Ovary (tissue), 3 donors: ENCODE measurements around the gene ATRNL1.

Experiments used
- CTCF ChIP-seq, 3 donors: fragments of 450-650 bp in 2 of 3; fragments of 200-600 bp in 1 of 3; IDR thresholded peaks; one replicate each; pipeline versions ENCODE4 v1.5.1 to v1.8.0; 2016 to 2022; ENCODE audit warnings: antibody characterized with exemption in 3 of 3, mild to moderate bottlenecking in 1 of 3
- EP300 ChIP-seq: sonication (generic); formaldehyde crosslinking; IDR thresholded peaks from one replicate; pipeline ENCODE4 v1.6.1; 2017; ENCODE audit warnings: antibody characterized with exemption
- POLR2A ChIP-seq: fragments of 450-650 bp; IDR thresholded peaks from one replicate; pipeline ENCODE4 v1.6.1; 2017; ENCODE audit warnings: antibody characterized with exemption, mild to moderate bottlenecking, moderate library complexity
- donor health status: DM: no; HTN: no; CAD: no.

GRCh38 chr10:115173915-115174443 is 80.8 kb downstream of the ATRNL1 start:
- TF ChIP-seq POLR2A (no peak), CTCF (IDR thresholded peaks at IDR 0.05) (no peak), EP300 (no peak)
